Measurements from ENCODE around the gene CADM4. TPM values are rescaled to one million over a fixed set of nuclear protein-coding genes. Genes with fewer than 3 reads are reported as not detected.

CADM4 gene
- total RNA-seq, 1 donor from 2014 or later: 7.7 TPM

DNA sequence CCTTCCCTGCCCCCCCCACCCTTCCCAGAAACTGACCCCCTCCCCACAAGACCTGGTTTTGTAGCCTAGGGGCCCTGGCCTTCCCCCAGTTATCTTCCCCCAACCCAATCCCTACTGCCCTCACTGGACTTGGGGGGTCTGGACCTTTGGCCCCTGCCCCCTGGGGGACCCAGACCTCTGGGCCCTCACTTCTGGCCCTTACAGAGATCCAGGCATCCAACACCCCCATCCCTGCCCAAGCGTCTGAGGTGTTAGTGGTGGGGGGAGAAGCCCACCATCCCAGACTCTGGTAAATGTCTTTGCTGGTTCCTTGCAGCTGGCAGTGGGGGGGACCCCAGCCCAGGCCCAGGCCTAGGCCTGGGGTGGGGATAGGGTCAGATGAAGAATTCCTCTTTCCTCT is 16.7 kb downstream of the CADM4 start:
- Mint-ChIP-seq H3K4me1 (peaks cover 29% of the 10 kb centered on the region), H3K4me3 (no peak overlapping the region), H3K27me3 (ENCODE audit: insufficient read depth, low read depth) (peaks cover 3% of the 10 kb centered on the region), H3K27ac (no peak overlapping the region), H3K9me3 (no peaks in the 10 kb centered on the region), H3K36me3 (peaks cover 27% of the 10 kb centered on the region)
- DNase-seq (ENCODE audit: low spot score): no peak
- Histone ChIP-seq H3K4me3 (no peak overlapping the region), H3K36me3 (no peaks in the 10 kb centered on the region), H3K27me3 (no peaks in the 10 kb centered on the region), H3K4me2 (no peak overlapping the region), H3K9ac (no peak overlapping the region), H3K79me2 (ENCODE audit: low read depth) (peaks cover 23% of the 10 kb centered on the region), H3K4me1 (peaks cover 11% of the 10 kb centered on the region), H3K27ac (no peak overlapping the region), H4K20me1 (ENCODE audit: low read depth) (peaks cover 34% of the 10 kb centered on the region), H3K9me3 (ENCODE audit: low read depth) (no peaks in the 10 kb centered on the region), H3F3A (ENCODE audit: low read depth) (peaks cover 50% of the 10 kb centered on the region), H2AFZ (replicated peaks) (no peak overlapping the region)
- TF ChIP-seq EZH2phosphoT487 (IDR thresholded peaks at IDR 0.05): no peak

GRCh38 chr19:43622070-43622469 is 17.6 kb downstream of the CADM4 start:
- no peak overlapping the region for H3K4me3 Mint-ChIP-seq
- no peak for TF ChIP-seq CTCF (IDR thresholded peaks at IDR 0.05)
- no peak for TF ChIP-seq EZH2phosphoT487 (IDR thresholded peaks at IDR 0.05)
- no peak for TF ChIP-seq EZH2 (IDR thresholded peaks at IDR 0.05)
- H3K4me2 ChIP-seq: no peak overlapping the region
- H3K36me3 ChIP-seq: no peaks in the 10 kb centered on the region
- H3K79me2 ChIP-seq (ENCODE audit: low read depth): peaks cover 32% of the 10 kb centered on the region
- peaks cover 50% of the 10 kb centered on the region for H3F3A ChIP-seq (ENCODE audit: low read depth)
- H3K4me1 Mint-ChIP-seq: peaks cover 25% of the 10 kb centered on the region
- DNase-seq (ENCODE audit: low spot score): no peak
- no peak overlapping the region for H3K27ac Mint-ChIP-seq
- H2AFZ ChIP-seq (replicated peaks): no peak overlapping the region
- no peaks in the 10 kb centered on the region for H3K27me3 ChIP-seq
- H3K27me3 Mint-ChIP-seq (ENCODE audit: insufficient read depth, low read depth): peaks cover 3% of the 10 kb centered on the region
- no peak overlapping the region for H3K4me3 ChIP-seq
- no peaks in the 10 kb centered on the region for H3K9me3 ChIP-seq (ENCODE audit: low read depth)
- H3K27ac ChIP-seq: no peak overlapping the region
- H3K9me3 Mint-ChIP-seq: no peaks in the 10 kb centered on the region
- H3K9ac ChIP-seq: no peak overlapping the region
- H3K36me3 Mint-ChIP-seq: peaks cover 25% of the 10 kb centered on the region
- H3K4me1 ChIP-seq: peaks cover 11% of the 10 kb centered on the region
- peaks cover 34% of the 10 kb centered on the region for H4K20me1 ChIP-seq (ENCODE audit: low read depth)

- peaks cover 25% of the 10 kb centered on the region for H3K36me3 Mint-ChIP-seq
- H3K4me3 ChIP-seq: peak overlapping the region; percentile 47
- TF ChIP-seq EZH2phosphoT487 (IDR thresholded peaks at IDR 0.05) (no peak), CTCF (IDR thresholded peaks at IDR 0.05) (no peak), EZH2 (IDR thresholded peaks at IDR 0.05) (no peak)
Observed at GRCh38 chr19:43620061-43621001, 19.3 kb downstream of the CADM4 start.

More at GRCh38 chr19:43620061-43621001, 19.3 kb downstream of the CADM4 start:
- H3K79me2 ChIP-seq (ENCODE audit: low read depth): peaks cover 50% of the 10 kb centered on the region
- no peak overlapping the region for H3K9ac ChIP-seq
- peak overlapping the region; percentile 63 for H2AFZ ChIP-seq (replicated peaks)
- H4K20me1 ChIP-seq (ENCODE audit: low read depth): peaks cover 21% of the 10 kb centered on the region
- no peaks in the 10 kb centered on the region for H3K9me3 ChIP-seq (ENCODE audit: low read depth)
- H3K4me1 Mint-ChIP-seq: peaks cover 23% of the 10 kb centered on the region
- H3K36me3 ChIP-seq: no peaks in the 10 kb centered on the region
- DNase-seq (ENCODE audit: low spot score): no peak
- no peaks in the 10 kb centered on the region for H3K27me3 ChIP-seq
- H3K4me3 Mint-ChIP-seq: peak overlapping the region; percentile 92
- peaks cover 11% of the 10 kb centered on the region for H3K4me1 ChIP-seq
- H3K27ac Mint-ChIP-seq: peak overlapping the region; percentile 99
- H3K4me2 ChIP-seq: peak overlapping the region; percentile 71
- H3K27me3 Mint-ChIP-seq (ENCODE audit: insufficient read depth, low read depth): peaks cover 3% of the 10 kb centered on the region
- H3F3A ChIP-seq (ENCODE audit: low read depth): peaks cover 50% of the 10 kb centered on the region
- H3K27ac ChIP-seq: peak overlapping the region; percentile 99
- no peaks in the 10 kb centered on the region for H3K9me3 Mint-ChIP-seq

Data from neural progenitor cell (in vitro differentiated cells).